Astrocyte (in vitro differentiated cells and primary cell): Measurements from ENCODE around the gene PEX11G. TPM values are rescaled to one million over a fixed set of nuclear protein-coding genes. Genes with fewer than 3 reads are reported as not detected.
"Not testable (repeated sequence)": the region's sequence is repeated elsewhere in the genome, so short reads cannot be mapped to it uniquely, and the experiment has no call there.

Source experiments
- DNase-seq: peaks from one replicate; pipeline ENCODE4 v3.0.0-alpha.2; 2010; ENCODE audit warnings: low read depth
- FAIRE-seq: peaks from 2 replicates; lab custom pipeline; 2011; peaks lifted over from hg19 to GRCh38; lab: Jason Lieb, UNC
- H2AFZ ChIP-seq: 2 replicates; pipeline ENCODE4 v1.6.0; 2012; ENCODE audit warnings: low read depth, low read length, inconsistent platforms
- H3K27ac ChIP-seq: 2 replicates; pipeline ENCODE4 v1.5.1; 2011; ENCODE audit warnings: low read depth, low read length, inconsistent platforms
- H3K27me3 ChIP-seq: 2 replicates; pipeline ENCODE4 v1.6.0; 2011; ENCODE audit warnings: low read length, inconsistent platforms; ENCODE audit not compliant: insufficient read depth
- H3K36me3 ChIP-seq: 2 replicates; pipeline ENCODE4 v1.5.1; 2011; ENCODE audit warnings: low read length, inconsistent platforms; ENCODE audit not compliant: insufficient read depth
- H3K4me1 ChIP-seq: 2 replicates; pipeline ENCODE4 v1.5.1; 2011; ENCODE audit warnings: low read length, inconsistent platforms; ENCODE audit not compliant: insufficient read depth
- H3K4me2 ChIP-seq: 2 replicates; pipeline ENCODE4 v1.6.0; 2012; ENCODE audit warnings: low read length, inconsistent platforms
- H3K4me3 ChIP-seq: 2 replicates; pipeline ENCODE4 v1.5.1; 2011; ENCODE audit warnings: low read depth, mild to moderate bottlenecking, low read length, inconsistent platforms; ENCODE audit not compliant: insufficient read depth
- H3K79me2 ChIP-seq: 2 replicates; pipeline ENCODE4 v1.6.0; 2012; ENCODE audit warnings: mild to moderate bottlenecking, low read length, inconsistent platforms; ENCODE audit not compliant: insufficient read depth
- H3K9ac ChIP-seq: 2 replicates; pipeline ENCODE4 v1.6.0; 2012; ENCODE audit warnings: mild to moderate bottlenecking, low read length, inconsistent platforms
- H3K9me3 ChIP-seq: 2 replicates; pipeline ENCODE4 v1.5.1; 2012; ENCODE audit warnings: low read depth, mild to moderate bottlenecking, low read length, inconsistent platforms; ENCODE audit not compliant: insufficient read depth
- H4K20me1 ChIP-seq: 2 replicates; pipeline ENCODE4 v1.6.0; 2012; ENCODE audit warnings: low read length, inconsistent platforms; ENCODE audit not compliant: insufficient read depth
- H3K27ac Mint-ChIP-seq: one replicate; pipeline ENCODE4 v1.8.0; 2021; ENCODE audit warnings: mild to moderate bottlenecking, mixed read lengths; ENCODE audit not compliant: unreplicated experiment
- H3K27me3 Mint-ChIP-seq: one replicate; pipeline ENCODE4 v1.8.0; 2021; ENCODE audit warnings: low read depth, mixed read lengths; ENCODE audit not compliant: unreplicated experiment
- H3K36me3 Mint-ChIP-seq: one replicate; pipeline ENCODE4 v1.8.0; 2021; ENCODE audit warnings: low read depth, mixed read lengths; ENCODE audit not compliant: unreplicated experiment
- H3K4me1 Mint-ChIP-seq: one replicate; pipeline ENCODE4 v1.8.0; 2021; ENCODE audit warnings: low read depth, mixed read lengths; ENCODE audit not compliant: unreplicated experiment
- H3K4me3 Mint-ChIP-seq: one replicate; pipeline ENCODE4 v1.8.0; 2021; ENCODE audit warnings: mild to moderate bottlenecking, moderate library complexity, mixed read lengths; ENCODE audit not compliant: unreplicated experiment
- H3K9me3 Mint-ChIP-seq: one replicate; pipeline ENCODE4 v1.8.0; 2021; ENCODE audit warnings: mild to moderate bottlenecking, mixed read lengths; ENCODE audit not compliant: unreplicated experiment
- CTCF ChIP-seq: IDR thresholded peaks from 2 replicates; pipeline ENCODE4 v1.5.1; 2011; ENCODE audit warnings: low read depth, mild to moderate bottlenecking, inconsistent platforms, low read length, moderate library complexity; ENCODE audit not compliant: insufficient read depth
- EZH2 ChIP-seq: IDR thresholded peaks from 2 replicates; pipeline ENCODE4 v1.6.1; 2012; ENCODE audit warnings: mild to moderate bottlenecking, low read length, inconsistent platforms; ENCODE audit not compliant: insufficient read depth
- total RNA-seq: library from RNA; stranded (reverse); gene quantifications from 2 replicates; pipeline ENCODE4 v1.2.1, GENCODE V29; 2021

The PEX11G gene
- total RNA-seq, 1 donor from 2014 or later, result 1.7 TPM

DNA sequence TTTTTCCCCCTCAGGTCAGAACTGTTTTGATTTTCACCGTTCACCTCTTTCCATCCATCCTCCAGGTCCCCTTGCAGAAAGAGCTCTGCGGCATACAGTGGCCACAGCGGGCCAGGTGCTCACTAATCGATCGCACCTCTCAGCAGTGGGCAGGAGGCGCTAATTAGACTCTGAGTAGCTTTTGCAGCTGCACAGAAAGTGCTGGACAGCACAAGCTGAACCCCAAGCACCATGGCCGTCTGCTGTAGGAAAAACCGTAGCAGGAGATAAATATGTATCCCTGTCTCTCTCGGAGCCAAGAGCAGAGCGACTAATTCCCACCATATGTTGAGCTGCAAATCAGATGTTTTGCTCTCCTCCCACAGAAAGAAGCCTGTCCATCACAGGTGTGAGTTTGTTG lies 54.4 kb downstream of the PEX11G start:
- H3K4me1 Mint-ChIP-seq, result no peaks in the 10 kb centered on the region
- H3K27me3 Mint-ChIP-seq, result no peaks in the 10 kb centered on the region
- FAIRE-seq, result no peak
- Histone ChIP-seq H3K4me2 (no peak overlapping the region), H3K9ac (no peak overlapping the region), H3K79me2 (peaks cover 13% of the 10 kb centered on the region), H4K20me1 (peaks cover 5% of the 10 kb centered on the region), H3K4me3 (no peak overlapping the region), H3K36me3 (no peaks in the 10 kb centered on the region), H3K27ac (no peak overlapping the region), H3K27me3 (no peaks in the 10 kb centered on the region), H3K9me3 (no peaks in the 10 kb centered on the region), H3K4me1 (no peaks in the 10 kb centered on the region), H2AFZ (no peak overlapping the region)
- peaks cover 7% of the 10 kb centered on the region for H3K36me3 Mint-ChIP-seq
- DNase-seq, result no peak
- H3K4me3 Mint-ChIP-seq, result no peak overlapping the region
- TF ChIP-seq CTCF (no peak), EZH2 (no peak)
- no peaks in the 10 kb centered on the region for H3K9me3 Mint-ChIP-seq
- no peak overlapping the region for H3K27ac Mint-ChIP-seq

GRCh38 chr19:7433456-7433855 lies 55.4 kb downstream of the PEX11G start:
- H3K27me3 Mint-ChIP-seq, FAIRE-seq, H3K4me2 ChIP-seq, H3K27ac Mint-ChIP-seq, H3K36me3 ChIP-seq, H2AFZ ChIP-seq, H3K9ac ChIP-seq, H3K9me3 Mint-ChIP-seq, H3K9me3 ChIP-seq, H3K27me3 ChIP-seq, H3K36me3 Mint-ChIP-seq, H3K4me1 ChIP-seq, H3K27ac ChIP-seq, H3K4me3 ChIP-seq, H3K4me1 Mint-ChIP-seq, H3K4me3 Mint-ChIP-seq: not testable (repeated sequence)
- Histone ChIP-seq H3K79me2 (peaks cover 20% of the 10 kb centered on the region), H4K20me1 (peaks cover 11% of the 10 kb centered on the region)
- peak; percentile 90 for DNase-seq

GRCh38 chr19:7429638-7430282 lies 59.1 kb downstream of the PEX11G start:
- Histone ChIP-seq H3K4me3 (no peak overlapping the region), H3K79me2 (peaks cover 26% of the 10 kb centered on the region), H3K36me3 (no peaks in the 10 kb centered on the region), H3K9ac (no peak overlapping the region), H3K9me3 (no peaks in the 10 kb centered on the region), H2AFZ (no peak overlapping the region), H3K4me2 (no peak overlapping the region), H4K20me1 (peaks cover 22% of the 10 kb centered on the region), H3K27ac (no peak overlapping the region), H3K4me1 (no peaks in the 10 kb centered on the region), H3K27me3 (no peaks in the 10 kb centered on the region)
- Mint-ChIP-seq H3K4me3 (no peak overlapping the region), H3K9me3 (no peaks in the 10 kb centered on the region), H3K36me3 (peaks cover 5% of the 10 kb centered on the region), H3K27ac (no peak overlapping the region), H3K4me1 (peaks cover 5% of the 10 kb centered on the region), H3K27me3 (no peaks in the 10 kb centered on the region)
- no peak for FAIRE-seq
- no peak for DNase-seq
- TF ChIP-seq EZH2 (no peak), CTCF (no peak)
